Testis (tissue), 2 donors: ENCODE measurements around the gene EYS.

Experiments used
- CTCF ChIP-seq, 3 experiments: fragments of 450-650 bp in 2 of 3; fragments of 200-600 bp in 1 of 3; sonication (generic) in 1 of 3; IDR thresholded peaks; one replicate each; pipeline ENCODE4 v1.5.1; 2016 to 2019; ENCODE audit warnings: antibody characterized with exemption in 3 of 3, mild to moderate bottlenecking in 2 of 3, moderate library complexity in 1 of 3
- POLR2A ChIP-seq: fragments of 450-650 bp; IDR thresholded peaks from one replicate; pipeline ENCODE4 v1.6.1; 2017; ENCODE audit warnings: antibody characterized with exemption, mild to moderate bottlenecking, moderate library complexity

- no peak for TF ChIP-seq CTCF (IDR thresholded peaks at IDR 0.05)
- TF ChIP-seq POLR2A: no peak
Observed at GRCh38 chr6:63936399-63936798, 1770.6 kb downstream of the EYS start.
